ENCODE results near the gene SLC30A2. TPM values are rescaled to one million over a fixed set of nuclear protein-coding genes. Genes with fewer than 3 reads are reported as not detected.

Gene SLC30A2
- total and polyA plus RNA-seq, 9 of the 15 experiments (the other 6 are each of a cell fraction or from before 2014, with no cell fraction given): 0.01 to 0.18 (median 0.06) TPM; not detected in 3

DNA sequence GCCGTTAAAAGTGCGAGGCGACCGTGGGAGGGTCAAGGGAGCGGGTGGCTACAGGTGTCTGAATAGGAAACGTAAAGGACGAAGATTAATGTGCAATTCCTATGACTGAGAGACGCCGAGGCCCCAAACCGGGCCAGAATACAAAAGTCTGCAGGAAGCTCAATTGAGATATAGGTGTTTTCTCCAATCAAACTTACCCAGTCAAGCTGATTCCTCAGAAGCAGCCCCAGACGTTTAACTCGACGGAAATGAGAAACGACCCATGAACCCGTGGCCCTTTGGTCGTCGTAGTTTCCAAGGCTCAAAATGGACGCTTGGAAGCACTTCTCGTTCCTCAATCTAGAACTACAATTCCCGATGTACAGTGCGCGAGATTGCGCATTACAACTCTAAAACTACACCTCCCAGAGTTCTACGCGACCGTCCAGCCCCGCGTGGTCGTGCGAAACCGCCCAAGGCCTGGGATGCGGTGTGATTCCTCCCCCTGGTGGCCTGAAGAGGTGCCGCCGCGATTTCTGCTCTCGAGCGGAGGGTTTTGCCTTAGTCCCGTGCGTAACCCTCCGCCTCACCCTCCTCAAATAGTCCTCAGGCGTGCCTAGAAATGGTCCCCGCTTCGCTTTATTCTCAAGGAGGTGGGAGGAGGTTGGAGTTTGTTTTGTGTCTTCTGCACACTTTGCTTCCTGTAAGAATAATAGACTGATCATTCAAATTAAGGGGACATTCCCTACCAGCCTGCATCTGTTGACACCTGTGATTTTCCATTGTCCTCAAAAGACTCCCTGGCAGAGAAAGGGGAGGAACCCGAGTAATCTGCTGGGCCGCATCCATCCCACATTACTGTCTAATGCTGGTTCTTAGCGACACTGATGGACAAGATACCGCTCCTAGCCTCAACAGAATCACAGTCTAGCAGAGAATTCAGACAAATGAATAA lies 47.8 kb downstream of the SLC30A2 start, which contains the start of gene PAFAH2 (continued):
- TF ChIP-seq CBX8 (IDR thresholded peaks at IDR 0.05; ENCODE audit: borderline replicate concordance, extremely low read depth, low read depth, low read length, poor library complexity, severe bottlenecking): no peak
- TF ChIP-seq ZNF253 (CRISPR knock-in tag; conservative IDR thresholded peaks at IDR 0.05): no peak
- TF ChIP-seq, protein P1, sequence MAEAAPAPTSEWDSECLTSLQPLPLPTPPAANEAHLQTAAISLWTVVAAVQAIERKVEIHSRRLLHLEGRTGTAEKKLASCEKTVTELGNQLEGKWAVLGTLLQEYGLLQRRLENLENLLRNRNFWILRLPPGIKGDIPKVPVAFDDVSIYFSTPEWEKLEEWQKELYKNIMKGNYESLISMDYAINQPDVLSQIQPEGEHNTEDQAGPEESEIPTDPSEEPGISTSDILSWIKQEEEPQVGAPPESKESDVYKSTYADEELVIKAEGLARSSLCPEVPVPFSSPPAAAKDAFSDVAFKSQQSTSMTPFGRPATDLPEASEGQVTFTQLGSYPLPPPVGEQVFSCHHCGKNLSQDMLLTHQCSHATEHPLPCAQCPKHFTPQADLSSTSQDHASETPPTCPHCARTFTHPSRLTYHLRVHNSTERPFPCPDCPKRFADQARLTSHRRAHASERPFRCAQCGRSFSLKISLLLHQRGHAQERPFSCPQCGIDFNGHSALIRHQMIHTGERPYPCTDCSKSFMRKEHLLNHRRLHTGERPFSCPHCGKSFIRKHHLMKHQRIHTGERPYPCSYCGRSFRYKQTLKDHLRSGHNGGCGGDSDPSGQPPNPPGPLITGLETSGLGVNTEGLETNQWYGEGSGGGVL (CRISPR knock-in tag; IDR thresholded peaks at IDR 0.05): no peak
- TF ChIP-seq ZNF347 (CRISPR knock-in tag; IDR thresholded peaks at IDR 0.05; ENCODE audit: low read depth): no peak
- no peak for TF ChIP-seq ZNF699 (CRISPR knock-in tag; IDR thresholded peaks at IDR 0.05; ENCODE audit: insufficient replicate concordance)
- TF ChIP-seq ZKSCAN1 (IDR thresholded peaks at IDR 0.05; ENCODE audit: low read depth, low read length): peak; percentile 87
- TF ChIP-seq, protein P2, sequence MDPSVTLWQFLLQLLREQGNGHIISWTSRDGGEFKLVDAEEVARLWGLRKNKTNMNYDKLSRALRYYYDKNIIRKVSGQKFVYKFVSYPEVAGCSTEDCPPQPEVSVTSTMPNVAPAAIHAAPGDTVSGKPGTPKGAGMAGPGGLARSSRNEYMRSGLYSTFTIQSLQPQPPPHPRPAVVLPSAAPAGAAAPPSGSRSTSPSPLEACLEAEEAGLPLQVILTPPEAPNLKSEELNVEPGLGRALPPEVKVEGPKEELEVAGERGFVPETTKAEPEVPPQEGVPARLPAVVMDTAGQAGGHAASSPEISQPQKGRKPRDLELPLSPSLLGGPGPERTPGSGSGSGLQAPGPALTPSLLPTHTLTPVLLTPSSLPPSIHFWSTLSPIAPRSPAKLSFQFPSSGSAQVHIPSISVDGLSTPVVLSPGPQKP (CRISPR knock-in tag; IDR thresholded peaks at IDR 0.05): no peak
- TF ChIP-seq MLLT1 (IDR thresholded peaks at IDR 0.05): peak; percentile 83 to 92
- TF ChIP-seq TEAD1 (CRISPR knock-in tag; IDR thresholded peaks at IDR 0.05): peak; percentile 52 to 91; a peak in 2 of 4 replicates
- TF ChIP-seq MXI1 (IDR thresholded peaks at IDR 0.05; ENCODE audit: low read depth, low read length): peak; percentile 90
- peak; percentile 78 for TF ChIP-seq ZBTB7A (IDR thresholded peaks at IDR 0.05; ENCODE audit: borderline replicate concordance, control insufficient read depth, low read depth, low read length)
- peak; percentile 43 for TF ChIP-seq PRDM10 (IDR thresholded peaks at IDR 0.05; ENCODE audit: partially characterized antibody)
- no peak for TF ChIP-seq ZNF23 (CRISPR knock-in tag; IDR thresholded peaks at IDR 0.05)
- TF ChIP-seq HDAC1 (IDR thresholded peaks at IDR 0.05): peak; percentile 37 to 91; a peak in 3 of 4 replicates
- no peak for TF ChIP-seq TCF15 (CRISPR knock-in tag; IDR thresholded peaks at IDR 0.05)
